HG02763 (cell line): ENCODE data around the gene NUDC.
"Not testable (repeated sequence)": the region's sequence is repeated elsewhere in the genome, so short reads cannot be mapped to it uniquely, and the experiment has no call there.

ENCODE experiments used
- ATAC-seq: cut with Tn5 transposase; IDR thresholded peaks from one replicate; pipeline ENCODE4 v1.9.1; 2021; ENCODE audit warnings: mild to moderate bottlenecking, moderate library complexity; ENCODE audit not compliant: unreplicated experiment

NUDC gene

GRCh38 chr1:26921540-26922430 lies at the start of gene NUDC:
NUDC (plus strand) TSS chr1:26921743; CDS start chr1:26921849, 106 bp downstream.
- peak; percentile 96 for ATAC-seq

- ATAC-seq = not testable (repeated sequence)
These were observed 48.4 kb upstream of the NUDC start for GRCh38 chr1:26873097-26873496.

GRCh38 chr1:26874896-26875295 lies 46.6 kb upstream of the NUDC start:
- no peak for ATAC-seq

- ATAC-seq = no peak
These were observed 44.2 kb upstream of the NUDC start for GRCh38 chr1:26877326-26877725.

GRCh38 chr1:26879793-26880192 lies 41.8 kb upstream of the NUDC start:
- no peak for ATAC-seq

GRCh38 chr1:26881611-26882010 lies 39.9 kb upstream of the NUDC start:
- not testable (repeated sequence) for ATAC-seq

- no peak for ATAC-seq
These were observed 38.7 kb upstream of the NUDC start for GRCh38 chr1:26882696-26883463.

- ATAC-seq = no peak
These were observed 34.4 kb upstream of the NUDC start for GRCh38 chr1:26887125-26887524.

GRCh38 chr1:26888231-26888630 lies 33.3 kb upstream of the NUDC start:
- no peak for ATAC-seq

GRCh38 chr1:26889551-26890466 lies 31.7 kb upstream of the NUDC start, which contains the start of gene GPN2:
GPN2 (minus strand) TSS chr1:26890283; CDS start chr1:26890096, 187 bp downstream.
- peak; percentile 81 for ATAC-seq

GRCh38 chr1:26890467-26890796 lies 31.1 kb upstream of the NUDC start:
- peak; percentile 10 for ATAC-seq

- ATAC-seq = no peak
These were observed 27.3 kb upstream of the NUDC start for GRCh38 chr1:26894263-26894662.

GRCh38 chr1:26897351-26897750 lies 24.2 kb upstream of the NUDC start:
- no peak for ATAC-seq

- ATAC-seq = peak; percentile 84
These were observed 21.3 kb upstream of the NUDC start, which contains the start of gene GPATCH3 for GRCh38 chr1:26900001-26900814. GPATCH3 (minus strand) TSS chr1:26900467; CDS start chr1:26900442, 25 bp downstream.

GRCh38 chr1:26900815-26901511 lies 20.6 kb upstream of the NUDC start:
- no peak for ATAC-seq

GRCh38 chr1:26907071-26907917 lies 14.2 kb upstream of the NUDC start:
- no peak for ATAC-seq

GRCh38 chr1:26909951-26910342 lies 11.6 kb upstream of the NUDC start:
- no peak for ATAC-seq
